ENCODE data around the gene CCT8. TPM values are rescaled to one million over a fixed set of nuclear protein-coding genes. Genes with fewer than 3 reads are reported as not detected.
"Not testable (repeated sequence)": the region's sequence is repeated elsewhere in the genome, so short reads cannot be mapped to it uniquely, and the experiment has no call there.

Gene CCT8
- total RNA-seq, 1 donor from 2014 or later: 234 TPM

GRCh38 chr21:29017639-29018237 is 55.7 kb downstream of the CCT8 start:
- DNase-seq: peak; percentile 62

GRCh38 chr21:29011236-29011635 is 62.2 kb downstream of the CCT8 start:
- not testable (repeated sequence) for DNase-seq

GRCh38 chr21:29008367-29008766 is 65.1 kb downstream of the CCT8 start:
- no peak for DNase-seq

- DNase-seq: no peak
These were observed 65.6 kb downstream of the CCT8 start for GRCh38 chr21:29007810-29008209.

GRCh38 chr21:29007135-29007534 is 66.3 kb downstream of the CCT8 start:
- no peak for DNase-seq

Other genes with a start within 250 kb of the CCT8 start
- 33.1 and 34.0 TPM in 2 replicates for gene LTN1, start 80.8 kb downstream of the CCT8 start, total RNA-seq
- 19.9 and 26.0 TPM in 2 replicates for gene RWDD2B, start 54.3 kb downstream of the CCT8 start, total RNA-seq
- gene USP16, start 49.0 kb downstream of the CCT8 start, total RNA-seq: 25.5 and 40.8 TPM in 2 replicates
- 2.2 and 3.7 TPM in 2 replicates for gene MAP3K7CL, start 57.0 kb upstream of the CCT8 start, total RNA-seq
- 30.4 and 48.0 TPM in 2 replicates for gene BACH1, start 225.3 kb upstream of the CCT8 start, total RNA-seq

Measured in dermis blood vessel endothelial cell (primary cell).